CD8-positive, alpha-beta memory T cell (primary cell): Measurements from ENCODE around the gene TBC1D22A. TPM values are rescaled to one million over a fixed set of nuclear protein-coding genes. Genes with fewer than 3 reads are reported as not detected.

ENCODE experiments used
- CTCF ChIA-PET: fragments of 350-600 bp; sonication (Branson Sonifier 250); formaldehyde crosslinking; loops from one replicate; lab custom pipeline; 2021; ENCODE audit warnings: antibody characterized with exemption; lab: Charles Lee
- POLR2A ChIA-PET: fragments of 350-600 bp; sonication (Branson Sonifier 250); formaldehyde crosslinking; loops from one replicate; lab custom pipeline; 2021; ENCODE audit warnings: antibody characterized with exemption; lab: Charles Lee
- DNase-seq, 5 donors: peaks; one replicate each; pipeline versions ENCODE4 v3.0.0 to v3.0.0-alpha.2; 2020 to 2022; ENCODE audit warnings: mixed read lengths in 1 of 5
- H3K27ac ChIP-seq: one replicate; pipeline ENCODE4 v1.7.0; 2013; ENCODE audit warnings: low read depth, mild to moderate bottlenecking, low read length, moderate library complexity
- H3K27me3 ChIP-seq: 2 replicates; pipeline ENCODE4 v1.7.0; 2013; ENCODE audit warnings: low read length, mild to moderate bottlenecking; ENCODE audit not compliant: insufficient read depth, poor library complexity, severe bottlenecking
- H3K36me3 ChIP-seq: 2 replicates; pipeline ENCODE4 v1.7.0; 2013; ENCODE audit warnings: mild to moderate bottlenecking, low read length, moderate library complexity; ENCODE audit not compliant: insufficient read depth
- H3K4me1 ChIP-seq: 2 replicates; pipeline ENCODE4 v1.7.0; 2013; ENCODE audit warnings: mild to moderate bottlenecking, low read length, moderate library complexity; ENCODE audit not compliant: insufficient read depth
- H3K4me3 ChIP-seq: 2 replicates; pipeline ENCODE4 v1.7.0; 2013; ENCODE audit warnings: mild to moderate bottlenecking, low read length
- H3K9me3 ChIP-seq: 2 replicates; pipeline ENCODE4 v1.7.0; 2013; ENCODE audit warnings: mild to moderate bottlenecking, low read length
- H3K27ac Mint-ChIP-seq, 8 donors: one replicate each; pipeline ENCODE4 v1.8.0; 2020 to 2021; ENCODE audit warnings: mixed read lengths in 8 of 8, mild to moderate bottlenecking in 6 of 8, inconsistent platforms in 3 of 8, moderate library complexity in 3 of 8
- H3K27me3 Mint-ChIP-seq, 2 donors: one replicate each; pipeline ENCODE4 v1.8.0; 2020 to 2021; ENCODE audit warnings: mixed read lengths in 2 of 2, mild to moderate bottlenecking in 1 of 2, moderate library complexity in 1 of 2
- H3K36me3 Mint-ChIP-seq, 3 donors: one replicate each; pipeline ENCODE4 v1.8.0; 2020 to 2021; ENCODE audit warnings: mixed read lengths in 3 of 3, inconsistent platforms in 1 of 3, mild to moderate bottlenecking in 1 of 3
- H3K4me1 Mint-ChIP-seq, 3 donors: one replicate each; pipeline ENCODE4 v1.8.0; 2020 to 2021; ENCODE audit warnings: mixed read lengths in 3 of 3, inconsistent platforms in 1 of 3, mild to moderate bottlenecking in 1 of 3
- H3K4me3 Mint-ChIP-seq, 7 donors: one replicate each; pipeline ENCODE4 v1.8.0; 2020 to 2021; ENCODE audit warnings: mixed read lengths in 7 of 7, mild to moderate bottlenecking in 6 of 7, moderate library complexity in 4 of 7, inconsistent platforms in 2 of 7
- H3K9me3 Mint-ChIP-seq, 5 donors: one replicate each; pipeline ENCODE4 v1.8.0; 2020 to 2022; ENCODE audit warnings: mixed read lengths in 5 of 5, mild to moderate bottlenecking in 3 of 5, moderate library complexity in 2 of 5, inconsistent platforms in 1 of 5
- polyA plus RNA-seq: library from polyadenylated mRNA; unstranded; fragments of 300-500 nt; fragmentation: Illumina TruSeq; gene quantifications from one replicate; pipeline ENCODE4 v1.2.3, GENCODE V29; 2021
- total RNA-seq, 2 experiments: library from RNA; stranded (reverse); gene quantifications; one replicate each; pipeline ENCODE4 v1.2.3, GENCODE V29; 2021

TBC1D22A gene
- total and polyA plus RNA-seq, 3 experiments from 2014 or later, result 26.6 to 34.8 (median 34.0) TPM

- Histone ChIP-seq H3K36me3 (no peaks in the 10 kb centered on the region), H3K27me3 (no peaks in the 10 kb centered on the region), H3K9me3 (no peaks in the 10 kb centered on the region), H3K27ac (no peak overlapping the region), H3K4me1 (no peaks in the 10 kb centered on the region), H3K4me3 (no peak overlapping the region)
- ChIA-PET POLR2A (no interaction called here), CTCF (no interaction called here)
- no peaks in the 10 kb centered on the region for H3K27me3 Mint-ChIP-seq
- no peak for DNase-seq
- H3K4me1 Mint-ChIP-seq, result peaks cover 0 to 27% (median 16%) of the 10 kb centered on the region in 3 donors
- H3K4me3 Mint-ChIP-seq, result peak overlapping the region in 1 of 7 donors; percentile 51
- no peak overlapping the region for H3K27ac Mint-ChIP-seq
- peaks cover 0 to 69% (median 9%) of the 10 kb centered on the region in 3 donors for H3K36me3 Mint-ChIP-seq
- H3K9me3 Mint-ChIP-seq, result no peaks in the 10 kb centered on the region
Observed at GRCh38 chr22:47055461-47055860, 293.0 kb downstream of the TBC1D22A start.

GRCh38 chr22:47055921-47056320 lies 293.5 kb downstream of the TBC1D22A start:
- H3K9me3 ChIP-seq, result no peaks in the 10 kb centered on the region
- ChIA-PET CTCF (no interaction called here), POLR2A (no interaction called here)
- Mint-ChIP-seq H3K9me3 (no peaks in the 10 kb centered on the region), H3K4me1 (peaks cover 0 to 25% (median 16%) of the 10 kb centered on the region in 3 donors), H3K27me3 (no peaks in the 10 kb centered on the region), H3K27ac (peak overlapping the region in 1 of 8 donors; percentile 14), H3K36me3 (peaks cover 0 to 73% (median 9%) of the 10 kb centered on the region in 3 donors), H3K4me3 (peak overlapping the region in 1 of 7 donors; percentile 51)
- no peak overlapping the region for H3K4me3 ChIP-seq
- H3K36me3 ChIP-seq, result no peaks in the 10 kb centered on the region
- DNase-seq, result no peak
- H3K27ac ChIP-seq, result no peak overlapping the region
- no peaks in the 10 kb centered on the region for H3K27me3 ChIP-seq
- H3K4me1 ChIP-seq, result no peaks in the 10 kb centered on the region

- no peaks in the 10 kb centered on the region for H3K27me3 Mint-ChIP-seq
- ChIA-PET CTCF (no interaction called here), POLR2A (no interaction called here)
- Histone ChIP-seq H3K4me3 (no peak overlapping the region), H3K36me3 (no peaks in the 10 kb centered on the region), H3K27me3 (no peaks in the 10 kb centered on the region), H3K27ac (no peak overlapping the region), H3K4me1 (no peaks in the 10 kb centered on the region), H3K9me3 (no peaks in the 10 kb centered on the region)
- no peak overlapping the region for H3K4me3 Mint-ChIP-seq
- no peaks in the 10 kb centered on the region for H3K9me3 Mint-ChIP-seq
- peak overlapping the region in 1 of 8 donors; percentile 14 for H3K27ac Mint-ChIP-seq
- no peak for DNase-seq
- H3K36me3 Mint-ChIP-seq, result peaks cover 0 to 78% (median 10%) of the 10 kb centered on the region in 3 donors
- peaks cover 0 to 25% (median 16%) of the 10 kb centered on the region in 3 donors for H3K4me1 Mint-ChIP-seq
Observed at GRCh38 chr22:47056361-47056760, 293.9 kb downstream of the TBC1D22A start.

GRCh38 chr22:47056776-47057470 lies 294.5 kb downstream of the TBC1D22A start:
- H3K27ac Mint-ChIP-seq, result no peak overlapping the region
- peak in 1 of 5 donors; percentile 33 for DNase-seq
- H3K36me3 Mint-ChIP-seq, result peaks cover 0 to 81% (median 13%) of the 10 kb centered on the region in 3 donors
- ChIA-PET CTCF (no interaction called here), POLR2A (interaction anchor here (0.6 kb wide), 1 partner anchor 251 kb away, joined by 3 read pairs; no protein-coding TSS in a partner anchor)
- H3K27me3 Mint-ChIP-seq, result no peaks in the 10 kb centered on the region
- H3K9me3 Mint-ChIP-seq, result no peaks in the 10 kb centered on the region
- H3K4me3 Mint-ChIP-seq, result no peak overlapping the region
- H3K4me1 Mint-ChIP-seq, result peaks cover 0 to 22% (median 12%) of the 10 kb centered on the region in 3 donors
- Histone ChIP-seq H3K9me3 (no peaks in the 10 kb centered on the region), H3K4me3 (no peak overlapping the region), H3K36me3 (no peaks in the 10 kb centered on the region), H3K27ac (no peak overlapping the region), H3K27me3 (no peaks in the 10 kb centered on the region), H3K4me1 (no peaks in the 10 kb centered on the region)

GRCh38 chr22:47057916-47058585 lies 295.6 kb downstream of the TBC1D22A start:
- no peaks in the 10 kb centered on the region for H3K9me3 ChIP-seq
- no peaks in the 10 kb centered on the region for H3K36me3 ChIP-seq
- H3K27ac Mint-ChIP-seq, result peak overlapping the region in 1 of 8 donors; percentile 3
- H3K9me3 Mint-ChIP-seq, result no peaks in the 10 kb centered on the region
- DNase-seq, result peak in 1 of 5 donors; percentile 26
- no peak overlapping the region for H3K4me3 ChIP-seq
- H3K4me1 Mint-ChIP-seq, result peaks cover 0 to 17% (median 15%) of the 10 kb centered on the region in 3 donors
- no peak overlapping the region for H3K27ac ChIP-seq
- H3K4me1 ChIP-seq, result no peaks in the 10 kb centered on the region
- peaks cover 0 to 86% (median 20%) of the 10 kb centered on the region in 3 donors for H3K36me3 Mint-ChIP-seq
- H3K27me3 Mint-ChIP-seq, result no peaks in the 10 kb centered on the region
- CTCF ChIA-PET, result no interaction called here
- no peaks in the 10 kb centered on the region for H3K27me3 ChIP-seq
- POLR2A ChIA-PET, result no interaction called here
- no peak overlapping the region for H3K4me3 Mint-ChIP-seq

GRCh38 chr22:47059076-47059475 lies 296.6 kb downstream of the TBC1D22A start:
- Histone ChIP-seq H3K36me3 (no peaks in the 10 kb centered on the region), H3K4me1 (no peaks in the 10 kb centered on the region), H3K27ac (no peak overlapping the region), H3K4me3 (no peak overlapping the region), H3K27me3 (no peaks in the 10 kb centered on the region), H3K9me3 (no peaks in the 10 kb centered on the region)
- peak in 1 of 5 donors; percentile 33 for DNase-seq
- no peaks in the 10 kb centered on the region for H3K9me3 Mint-ChIP-seq
- H3K27me3 Mint-ChIP-seq, result no peaks in the 10 kb centered on the region
- peaks cover 0 to 10% (median 7%) of the 10 kb centered on the region in 3 donors for H3K4me1 Mint-ChIP-seq
- H3K27ac Mint-ChIP-seq, result no peak overlapping the region
- ChIA-PET CTCF (no interaction called here), POLR2A (no interaction called here)
- H3K4me3 Mint-ChIP-seq, result no peak overlapping the region
- H3K36me3 Mint-ChIP-seq, result peaks cover 0 to 85% (median 20%) of the 10 kb centered on the region in 3 donors

GRCh38 chr22:47059701-47060161 lies 297.3 kb downstream of the TBC1D22A start:
- DNase-seq, result no peak
- H3K27ac Mint-ChIP-seq, result no peak overlapping the region
- Histone ChIP-seq H3K27ac (no peak overlapping the region), H3K27me3 (no peaks in the 10 kb centered on the region), H3K9me3 (no peaks in the 10 kb centered on the region), H3K4me3 (no peak overlapping the region), H3K4me1 (no peaks in the 10 kb centered on the region), H3K36me3 (no peaks in the 10 kb centered on the region)
- H3K27me3 Mint-ChIP-seq, result no peaks in the 10 kb centered on the region
- POLR2A ChIA-PET, result no interaction called here
- H3K9me3 Mint-ChIP-seq, result no peaks in the 10 kb centered on the region
- CTCF ChIA-PET, result no interaction called here
- peaks cover 0 to 85% (median 22%) of the 10 kb centered on the region in 3 donors for H3K36me3 Mint-ChIP-seq
- peaks cover 0 to 10% (median 9%) of the 10 kb centered on the region in 3 donors for H3K4me1 Mint-ChIP-seq
- H3K4me3 Mint-ChIP-seq, result no peak overlapping the region

- ChIA-PET CTCF (no interaction called here), POLR2A (no interaction called here)
- H3K27me3 Mint-ChIP-seq, result no peaks in the 10 kb centered on the region
- Histone ChIP-seq H3K27me3 (no peaks in the 10 kb centered on the region), H3K9me3 (no peaks in the 10 kb centered on the region), H3K36me3 (no peaks in the 10 kb centered on the region), H3K4me3 (no peak overlapping the region), H3K4me1 (no peaks in the 10 kb centered on the region), H3K27ac (no peak overlapping the region)
- peaks cover 0 to 83% (median 16%) of the 10 kb centered on the region in 3 donors for H3K36me3 Mint-ChIP-seq
- H3K4me3 Mint-ChIP-seq, result peak overlapping the region in 1 of 7 donors; percentile 34
- H3K9me3 Mint-ChIP-seq, result no peaks in the 10 kb centered on the region
- H3K27ac Mint-ChIP-seq, result no peak overlapping the region
- H3K4me1 Mint-ChIP-seq, result peaks cover 0 to 16% (median 8%) of the 10 kb centered on the region in 3 donors
- peak in 1 of 5 donors; percentile 24 for DNase-seq
Observed at GRCh38 chr22:47060718-47061117, 298.3 kb downstream of the TBC1D22A start.
